ENCODE data around the gene TRPC4. TPM values are rescaled to one million over a fixed set of nuclear protein-coding genes. Genes with fewer than 3 reads are reported as not detected.
A peak's percentile ranks its signal among the peaks of the same experiment; 100 is the strongest.

TRPC4 gene
- total and polyA plus RNA-seq, 8 donors, result 0.23 to 12.3 (median 3.9) TPM; not detected in 1

- Histone ChIP-seq H3K9me3 (no peaks in the 10 kb centered on the region), H3K27ac (no peak overlapping the region), H3K36me3 (no peaks in the 10 kb centered on the region), H3K27me3 (no peaks in the 10 kb centered on the region), H3K4me3 (no peak overlapping the region), H3K4me1 (no peaks in the 10 kb centered on the region)
- TF ChIP-seq, protein P1, sequence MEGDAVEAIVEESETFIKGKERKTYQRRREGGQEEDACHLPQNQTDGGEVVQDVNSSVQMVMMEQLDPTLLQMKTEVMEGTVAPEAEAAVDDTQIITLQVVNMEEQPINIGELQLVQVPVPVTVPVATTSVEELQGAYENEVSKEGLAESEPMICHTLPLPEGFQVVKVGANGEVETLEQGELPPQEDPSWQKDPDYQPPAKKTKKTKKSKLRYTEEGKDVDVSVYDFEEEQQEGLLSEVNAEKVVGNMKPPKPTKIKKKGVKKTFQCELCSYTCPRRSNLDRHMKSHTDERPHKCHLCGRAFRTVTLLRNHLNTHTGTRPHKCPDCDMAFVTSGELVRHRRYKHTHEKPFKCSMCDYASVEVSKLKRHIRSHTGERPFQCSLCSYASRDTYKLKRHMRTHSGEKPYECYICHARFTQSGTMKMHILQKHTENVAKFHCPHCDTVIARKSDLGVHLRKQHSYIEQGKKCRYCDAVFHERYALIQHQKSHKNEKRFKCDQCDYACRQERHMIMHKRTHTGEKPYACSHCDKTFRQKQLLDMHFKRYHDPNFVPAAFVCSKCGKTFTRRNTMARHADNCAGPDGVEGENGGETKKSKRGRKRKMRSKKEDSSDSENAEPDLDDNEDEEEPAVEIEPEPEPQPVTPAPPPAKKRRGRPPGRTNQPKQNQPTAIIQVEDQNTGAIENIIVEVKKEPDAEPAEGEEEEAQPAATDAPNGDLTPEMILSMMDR (IDR thresholded peaks at IDR 0.05), result no peak
- TF ChIP-seq POLR2A (IDR thresholded peaks at IDR 0.05) (no peak), EP300 (IDR thresholded peaks at IDR 0.05) (no peak), POLR2AphosphoS5 (IDR thresholded peaks at IDR 0.05) (no peak)
- intact Hi-C loops (cut with DNase I; ENCODE audit: low total_unique reads), result no loop called here
- no peak for DNase-seq
- WGBS, 5 donors, result 84 to 91% (median 86%) methylated on average over 4 of the region's 4 CpGs
These were observed 139.7 kb downstream of the TRPC4 start for GRCh38 chr13:37729876-37730275.

DNA sequence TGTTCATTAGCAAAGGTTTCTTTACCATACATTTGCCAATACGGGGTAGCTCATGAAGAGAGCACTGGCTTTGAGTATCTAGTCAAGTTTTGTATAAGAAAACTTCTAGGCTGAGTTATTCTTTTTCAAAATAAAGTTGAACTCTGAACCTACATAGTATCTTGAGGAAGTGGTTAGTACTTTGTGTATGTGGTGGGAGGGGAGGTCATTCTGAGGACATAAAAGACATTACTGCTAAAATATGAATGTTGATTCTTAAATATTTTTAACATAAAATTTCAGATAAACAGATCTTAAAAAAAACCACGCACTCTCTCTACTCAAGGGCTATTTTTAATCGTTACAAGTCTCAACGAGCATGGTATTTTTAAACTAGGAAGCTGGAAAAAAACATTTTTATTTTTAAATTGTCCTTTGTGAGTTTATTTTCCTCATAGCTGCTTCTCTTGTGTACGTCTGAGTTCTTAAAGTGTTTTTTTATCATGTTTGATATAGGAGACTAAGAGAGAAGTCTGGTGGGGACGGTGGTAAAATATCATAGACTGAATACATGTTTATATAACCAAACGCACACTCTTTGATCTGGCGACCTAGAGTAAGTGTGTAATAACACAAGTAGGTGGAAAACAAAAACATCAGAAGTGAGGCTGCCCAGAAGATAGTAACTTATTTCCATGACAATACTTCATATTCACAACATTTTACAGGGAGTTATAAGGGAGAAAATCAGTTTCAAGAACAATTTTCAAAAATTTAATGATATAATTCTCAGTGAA, 153.0 kb downstream of the TRPC4 start:
- no peaks in the 10 kb centered on the region for H3K27me3 ChIP-seq
- WGBS, 5 donors, result 46 to 59% (median 52%) methylated on average over 8 of the region's 8 CpGs
- H3K4me3 ChIP-seq, result no peak overlapping the region
- H3K9me3 ChIP-seq, result no peaks in the 10 kb centered on the region
- no peaks in the 10 kb centered on the region for H3K36me3 ChIP-seq
- H3K27ac ChIP-seq, result no peak overlapping the region
- intact Hi-C loops (cut with DNase I; ENCODE audit: low total_unique reads), result no loop called here
- no peak for TF ChIP-seq POLR2AphosphoS5 (IDR thresholded peaks at IDR 0.05)
- TF ChIP-seq, protein P1 (IDR thresholded peaks at IDR 0.05), result no peak
- no peak for TF ChIP-seq EP300 (IDR thresholded peaks at IDR 0.05)
- no peak for TF ChIP-seq POLR2A (IDR thresholded peaks at IDR 0.05)
- no peaks in the 10 kb centered on the region for H3K4me1 ChIP-seq
- peak in 1 of 2 donors; percentile 48 for DNase-seq

DNA sequence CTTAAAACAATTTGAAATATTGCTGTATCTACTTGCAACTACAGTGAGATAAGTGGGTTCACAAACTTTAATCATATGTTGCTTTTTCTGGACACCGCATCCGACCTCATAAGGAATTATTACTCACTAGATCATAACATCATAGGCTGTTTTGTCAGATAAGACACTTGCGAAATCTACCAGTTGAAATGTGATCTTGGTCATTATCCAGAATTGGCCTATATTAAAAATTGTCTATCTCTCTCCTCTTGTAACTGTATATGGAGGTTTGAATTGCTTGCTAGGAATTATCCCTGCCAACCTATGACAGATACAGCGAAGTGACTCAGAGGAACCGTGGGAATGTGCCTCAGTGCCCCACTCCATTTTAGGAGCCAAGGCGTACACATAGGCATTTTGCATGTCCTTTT, 154.0 kb downstream of the TRPC4 start:
- intact Hi-C loops (cut with DNase I; ENCODE audit: low total_unique reads), result no loop called here
- 80 to 88% (median 87%) methylated on average over 6 of the region's 6 CpGs for WGBS, 5 donors

GRCh38 chr13:37709318-37709717, 160.3 kb downstream of the TRPC4 start:
- no peaks in the 10 kb centered on the region for H3K4me1 ChIP-seq
- intact Hi-C loops (cut with DNase I; ENCODE audit: low total_unique reads), result no loop called here
- H3K9me3 ChIP-seq, result no peaks in the 10 kb centered on the region
- no peaks in the 10 kb centered on the region for H3K36me3 ChIP-seq
- TF ChIP-seq EP300 (IDR thresholded peaks at IDR 0.05) (no peak), POLR2A (IDR thresholded peaks at IDR 0.05) (no peak), POLR2AphosphoS5 (IDR thresholded peaks at IDR 0.05) (no peak)
- TF ChIP-seq, protein P1 (IDR thresholded peaks at IDR 0.05), result no peak
- DNase-seq, result no peak
- no peak overlapping the region for H3K4me3 ChIP-seq
- no peak overlapping the region for H3K27ac ChIP-seq
- H3K27me3 ChIP-seq, result no peaks in the 10 kb centered on the region

More for the DNA sequence above, 154.0 kb downstream of the TRPC4 start:
- Histone ChIP-seq H3K36me3 (no peaks in the 10 kb centered on the region), H3K27ac (no peak overlapping the region), H3K4me3 (no peak overlapping the region), H3K9me3 (no peaks in the 10 kb centered on the region), H3K27me3 (no peaks in the 10 kb centered on the region), H3K4me1 (no peaks in the 10 kb centered on the region)
- DNase-seq, result peak in 1 of 2 donors; percentile 12
- TF ChIP-seq EP300 (IDR thresholded peaks at IDR 0.05), result no peak
- TF ChIP-seq, protein P1 (IDR thresholded peaks at IDR 0.05), result no peak
